DND-41 (cell line): Measurements from ENCODE around the gene TREX2.

Experiments used
- ATAC-seq: fragments of 200-7000 bp; cut with Tn5 transposase; 3 replicates; pipeline ENCODE4 v1.9.1; 2021; ENCODE audit warnings: low read depth; ENCODE audit not compliant: insufficient read depth
- DNase-seq: peaks from one replicate; pipeline ENCODE4 v3.0.0-alpha.2; 2020
- H2AFZ ChIP-seq: 2 replicates; pipeline ENCODE4 v1.6.0; 2012; ENCODE audit warnings: low read depth, low read length
- H3K27ac ChIP-seq: 2 replicates; pipeline ENCODE4 v1.5.1; 2012; ENCODE audit warnings: low read length, inconsistent platforms
- H3K27me3 ChIP-seq: fragments of 200-600 bp; sonication (generic); 2 replicates; pipeline ENCODE4 v1.6.0; 2012; ENCODE audit warnings: low read length, mild to moderate bottlenecking, inconsistent platforms; ENCODE audit not compliant: insufficient read depth, poor library complexity
- H3K36me3 ChIP-seq: 2 replicates; pipeline ENCODE4 v1.5.1; 2012; ENCODE audit warnings: low read length, inconsistent platforms; ENCODE audit not compliant: insufficient read depth
- H3K4me1 ChIP-seq: 2 replicates; pipeline ENCODE4 v1.5.1; 2012; ENCODE audit warnings: mild to moderate bottlenecking, low read length; ENCODE audit not compliant: insufficient read depth
- H3K4me2 ChIP-seq: 2 replicates; pipeline ENCODE4 v1.6.0; 2012; ENCODE audit warnings: mild to moderate bottlenecking, moderate library complexity, low read length, inconsistent platforms; ENCODE audit not compliant: insufficient read depth
- H3K4me3 ChIP-seq, 2 experiments: fragments of 200-600 bp in 1 of 2; shearing (Covaris generic) in 1 of 2; 2 replicates each; pipeline ENCODE4 v1.5.1; 2012 to 2016; ENCODE audit warnings: inconsistent platforms in 2 of 2, low read length in 2 of 2, mild to moderate bottlenecking in 2 of 2, low read depth in 1 of 2, moderate library complexity in 1 of 2
- H3K79me2 ChIP-seq: 2 replicates; pipeline ENCODE4 v1.6.0; 2012; ENCODE audit warnings: low read length, inconsistent platforms; ENCODE audit not compliant: insufficient read depth
- H3K9ac ChIP-seq: 2 replicates; pipeline ENCODE4 v1.6.0; 2012; ENCODE audit warnings: low read depth, mild to moderate bottlenecking, inconsistent platforms, low read length, moderate library complexity
- H3K9me3 ChIP-seq: 2 replicates; pipeline ENCODE4 v1.5.1; 2012; ENCODE audit warnings: low read length, moderate library complexity, mild to moderate bottlenecking, inconsistent platforms; ENCODE audit not compliant: insufficient read depth, severe bottlenecking
- H4K20me1 ChIP-seq: 2 replicates; pipeline ENCODE4 v1.6.0; 2012; ENCODE audit warnings: low read length; ENCODE audit not compliant: insufficient read depth
- CTCF ChIP-seq: IDR thresholded peaks from 2 replicates; pipeline ENCODE4 v1.5.1; 2012; ENCODE audit warnings: borderline replicate concordance, low read length, moderate library complexity, mild to moderate bottlenecking; ENCODE audit not compliant: poor library complexity, severe bottlenecking; ENCODE audit errors: extremely low read depth
- EZH2 ChIP-seq: IDR thresholded peaks from 3 replicates; pipeline ENCODE4 v1.6.1; 2012; ENCODE audit warnings: borderline replicate concordance, low read depth, mild to moderate bottlenecking, moderate library complexity, low read length, inconsistent platforms; ENCODE audit not compliant: severe bottlenecking

The TREX2 gene

DNA sequence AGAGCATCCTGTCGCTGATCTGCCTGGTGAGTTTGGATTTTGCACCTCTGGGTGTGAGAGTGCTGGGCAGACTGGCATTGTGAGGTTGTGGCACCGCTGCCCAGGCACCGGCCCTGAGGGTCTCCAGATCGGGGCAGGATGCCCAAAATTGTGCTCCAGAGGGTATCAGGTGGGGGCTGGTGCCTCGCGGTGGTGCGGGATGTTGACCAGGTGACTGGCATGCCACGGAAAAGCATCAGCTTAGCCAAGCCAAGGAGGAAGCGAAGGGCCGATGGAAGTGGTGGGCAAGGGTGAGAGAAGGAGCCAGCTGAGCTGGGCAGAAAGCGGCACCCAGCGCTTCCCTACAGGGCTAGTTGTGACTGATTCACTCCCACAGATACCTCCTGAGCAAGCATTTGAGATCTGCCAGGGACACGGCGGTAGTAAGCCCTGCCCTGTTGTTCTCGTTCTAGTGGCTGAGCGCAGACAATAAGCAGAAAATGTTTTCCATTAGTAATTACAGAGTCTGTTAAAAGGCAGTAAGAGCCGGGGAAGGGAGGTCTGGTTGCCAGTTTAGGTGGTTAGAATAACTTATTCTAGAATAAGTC lies 33.8 kb downstream of the TREX2 start:
- no peaks in the 10 kb centered on the region for H3K79me2 ChIP-seq
- DNase-seq (no peak), ATAC-seq (no peak)
- no peaks in the 10 kb centered on the region for H3K9me3 ChIP-seq
- H3K4me3 ChIP-seq = no peak overlapping the region
- H3K9ac ChIP-seq = no peak overlapping the region
- no peak overlapping the region for H3K4me2 ChIP-seq
- TF ChIP-seq EZH2 (no peak), CTCF (no peak)
- no peak overlapping the region for H2AFZ ChIP-seq
- H3K4me1 ChIP-seq = no peaks in the 10 kb centered on the region
- no peaks in the 10 kb centered on the region for H4K20me1 ChIP-seq
- no peaks in the 10 kb centered on the region for H3K36me3 ChIP-seq
- no peaks in the 10 kb centered on the region for H3K27me3 ChIP-seq
- no peak overlapping the region for H3K27ac ChIP-seq

DNA sequence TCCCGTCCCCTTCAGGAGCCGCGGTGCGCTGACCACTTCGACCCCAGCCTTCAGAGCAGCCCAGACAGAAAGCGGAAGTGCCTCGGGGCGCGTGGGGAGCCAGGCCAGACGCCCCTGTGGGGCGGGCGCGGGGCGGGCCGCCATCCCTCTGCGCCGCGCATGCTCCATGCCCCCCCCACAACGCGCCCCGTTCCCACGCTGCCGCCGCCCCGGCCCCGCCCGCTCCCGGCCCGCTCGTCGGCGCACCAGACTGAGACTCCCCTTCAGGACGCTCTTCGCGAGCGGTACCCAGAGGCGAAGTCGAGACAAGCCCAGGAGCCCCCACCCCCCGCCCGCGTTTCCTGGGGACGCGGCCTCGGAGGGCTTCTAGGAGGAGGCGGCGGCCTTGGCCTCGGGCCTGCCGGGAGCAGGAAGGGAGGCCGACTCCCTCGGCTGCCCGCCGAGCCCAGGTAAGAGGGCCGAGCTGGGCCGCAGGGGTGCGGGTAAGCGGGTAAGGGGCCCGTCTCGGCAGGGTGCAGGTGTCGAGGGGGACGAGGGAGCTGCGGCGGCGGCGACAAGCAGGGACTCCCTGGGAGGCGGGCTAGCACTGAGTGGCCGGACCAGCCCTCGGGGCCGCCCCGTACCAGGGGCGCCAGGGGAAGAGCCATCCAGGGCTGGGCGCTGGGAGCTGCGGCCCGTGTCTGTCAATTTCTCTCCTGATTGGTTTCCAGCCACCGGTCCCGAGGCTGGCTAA lies 34.4 kb downstream of the TREX2 start, which contains the start of gene ZFP92:
Gene ZFP92 (plus strand): TSS at position 218 of the 733 bp plus-strand sequence. CDS start 6,851 bp downstream, outside the sequence.
- H2AFZ ChIP-seq = no peak within 1 kb of the TSS
- no peaks in the 10 kb centered on the region for H3K9me3 ChIP-seq
- H3K4me1 ChIP-seq = no peaks in the 10 kb centered on the region
- H3K36me3 ChIP-seq = no peaks in the 10 kb centered on the region
- H3K27me3 ChIP-seq = no peaks in the 10 kb centered on the region
- no peaks in the 10 kb centered on the region for H4K20me1 ChIP-seq
- no peak within 1 kb of the TSS for H3K9ac ChIP-seq
- H3K79me2 ChIP-seq = no peaks in the 10 kb centered on the region
- no peak within 1 kb of the TSS for H3K4me3 ChIP-seq
- H3K27ac ChIP-seq = no peak within 1 kb of the TSS
- DNase-seq (no peak), ATAC-seq (no peak)
- H3K4me2 ChIP-seq = no peak within 1 kb of the TSS
- TF ChIP-seq EZH2 (no peak), CTCF (no peak)

GRCh38 chrX:153410888-153411254 lies 35.0 kb downstream of the TREX2 start:
- TF ChIP-seq CTCF = no peak
- no peak for TF ChIP-seq EZH2
- Histone ChIP-seq H3K9ac (no peak overlapping the region), H3K9me3 (no peaks in the 10 kb centered on the region), H3K36me3 (no peaks in the 10 kb centered on the region), H3K4me1 (no peaks in the 10 kb centered on the region), H3K4me2 (no peak overlapping the region), H3K27me3 (no peaks in the 10 kb centered on the region), H3K27ac (no peak overlapping the region), H3K4me3 (no peak overlapping the region), H4K20me1 (no peaks in the 10 kb centered on the region), H2AFZ (no peak overlapping the region), H3K79me2 (no peaks in the 10 kb centered on the region)
- no peak for ATAC-seq
- DNase-seq = no peak
